NCI-H1105 treated with DMSO at 0.1 percent for 48 hours (cell line): ENCODE measurements around the gene OR1E2.
"Not testable (repeated sequence)": the region's sequence is repeated elsewhere in the genome, so short reads cannot be mapped to it uniquely, and the experiment has no call there.

Experiments used
- DNase-seq: peaks from one replicate; lab custom pipeline; 2025; lab: John Stamatoyannopoulos, UW

Gene OR1E2

DNA sequence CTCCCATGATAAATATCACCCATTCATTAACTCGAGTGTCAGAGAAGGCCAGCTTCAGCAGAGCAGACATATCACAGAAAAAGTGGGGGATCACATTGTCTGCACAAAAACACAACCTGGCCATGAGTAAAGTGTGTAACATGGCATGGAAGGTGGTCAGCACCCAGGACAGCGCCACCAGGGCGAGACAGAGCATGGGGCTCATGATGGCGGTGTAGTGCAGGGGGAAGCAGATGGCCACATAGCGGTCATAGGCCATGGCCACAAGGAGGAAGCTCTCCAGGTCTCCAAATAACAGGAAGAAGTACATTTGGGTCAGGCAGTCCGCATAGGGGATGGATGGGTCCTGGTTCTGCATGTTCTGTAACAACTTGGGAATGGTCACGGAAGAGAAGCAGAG, 35.8 kb downstream of the OR1E2 start:
- DNase-seq = not testable (repeated sequence)

GRCh38 chr17:3389791-3390190, 43.9 kb downstream of the OR1E2 start:
- DNase-seq = no peak

- DNase-seq = no peak
These were observed 47.5 kb downstream of the OR1E2 start, which contains the start of gene OR3A2 for GRCh38 chr17:3385869-3386816. Gene OR3A2, minus strand, starts transcription at chr17:3386308.
